Astrocyte of the cerebellum (primary cell): ENCODE results near the gene DPP6.
A peak's percentile ranks its signal among the peaks of the same experiment; 100 is the strongest.
"Not testable (repeated sequence)": the region's sequence is repeated elsewhere in the genome, so short reads cannot be mapped to it uniquely, and the experiment has no call there.

ENCODE experiments used
- DNase-seq: peaks from one replicate; pipeline ENCODE4 v3.0.0-alpha.2; 2011; ENCODE audit warnings: low read depth
- H3K4me3 ChIP-seq: 2 replicates; pipeline ENCODE4 v1.5.1; 2011; ENCODE audit warnings: mild to moderate bottlenecking, low read depth, low read length, moderate library complexity
- in situ Hi-C: cut with HindIII; loops from 2 replicates; pipeline ENCODE4 v1.10.0; 2017; ENCODE audit warnings: low sequenced_read_pairs

The DPP6 gene

GRCh38 chr7:154051643-154052529 lies at the start of gene DPP6:
TSS of gene DPP6 (plus strand) at chr7:154052398.
- DNase-seq, H3K4me3 ChIP-seq, in situ Hi-C loops: not testable (repeated sequence)

GRCh38 chr7:154009423-154009911 lies 42.7 kb upstream of the DPP6 start:
- H3K4me3 ChIP-seq, in situ Hi-C loops, DNase-seq: not testable (repeated sequence)

- in situ Hi-C loops, DNase-seq, H3K4me3 ChIP-seq: not testable (repeated sequence)
Observed at GRCh38 chr7:154010726-154011568, 41.3 kb upstream of the DPP6 start.

DNA sequence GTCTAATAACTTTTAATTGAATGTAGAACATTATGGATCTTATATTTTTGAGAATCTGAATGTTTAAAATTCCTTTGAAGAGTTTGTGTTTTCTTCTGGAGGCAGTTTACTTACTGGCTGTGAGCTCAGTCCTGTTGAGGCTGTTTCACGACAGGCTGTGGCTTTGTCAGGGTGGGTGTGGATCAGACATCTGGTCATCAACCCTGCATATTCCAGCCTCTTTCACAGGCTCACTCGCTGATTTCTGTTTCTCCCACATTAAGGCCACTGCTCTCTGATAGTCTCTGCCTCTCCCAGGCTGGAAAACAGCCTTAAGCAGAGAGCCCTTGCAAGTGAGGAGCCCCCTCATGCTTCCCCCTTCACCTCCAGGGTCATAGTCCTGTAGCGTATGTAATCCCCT lies 39.4 kb upstream of the DPP6 start:
- DNase-seq, H3K4me3 ChIP-seq, in situ Hi-C loops: not testable (repeated sequence)

DNA sequence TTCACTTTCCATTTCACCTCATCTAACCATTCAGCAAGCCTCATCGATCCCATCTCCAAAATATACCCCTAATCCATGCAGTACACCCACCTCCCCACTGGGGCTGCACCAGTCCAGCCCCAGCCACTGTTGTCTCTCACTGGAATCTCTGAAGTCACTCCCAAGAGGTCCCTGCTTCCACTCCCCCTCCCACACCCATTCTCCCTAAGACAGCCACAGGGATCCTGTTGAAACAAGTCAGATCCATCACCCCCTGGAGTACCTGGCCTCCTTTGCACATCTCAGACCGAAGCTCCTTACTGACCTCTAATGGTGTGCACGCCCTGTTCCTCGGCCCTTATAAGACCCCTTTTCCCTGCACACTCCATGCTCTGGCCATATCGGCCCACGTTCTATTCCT lies 36.6 kb upstream of the DPP6 start:
- DNase-seq, in situ Hi-C loops, H3K4me3 ChIP-seq: not testable (repeated sequence)

GRCh38 chr7:154018354-154018753 lies 33.8 kb upstream of the DPP6 start:
- DNase-seq, H3K4me3 ChIP-seq, in situ Hi-C loops: not testable (repeated sequence)

GRCh38 chr7:154027805-154028204 lies 24.4 kb upstream of the DPP6 start:
- H3K4me3 ChIP-seq, DNase-seq, in situ Hi-C loops: not testable (repeated sequence)

- in situ Hi-C loops, DNase-seq, H3K4me3 ChIP-seq: not testable (repeated sequence)
Observed at GRCh38 chr7:154030476-154031080, 21.6 kb upstream of the DPP6 start.

- H3K4me3 ChIP-seq, in situ Hi-C loops, DNase-seq: not testable (repeated sequence)
Observed at GRCh38 chr7:154039466-154040165, 12.6 kb upstream of the DPP6 start.

DNA sequence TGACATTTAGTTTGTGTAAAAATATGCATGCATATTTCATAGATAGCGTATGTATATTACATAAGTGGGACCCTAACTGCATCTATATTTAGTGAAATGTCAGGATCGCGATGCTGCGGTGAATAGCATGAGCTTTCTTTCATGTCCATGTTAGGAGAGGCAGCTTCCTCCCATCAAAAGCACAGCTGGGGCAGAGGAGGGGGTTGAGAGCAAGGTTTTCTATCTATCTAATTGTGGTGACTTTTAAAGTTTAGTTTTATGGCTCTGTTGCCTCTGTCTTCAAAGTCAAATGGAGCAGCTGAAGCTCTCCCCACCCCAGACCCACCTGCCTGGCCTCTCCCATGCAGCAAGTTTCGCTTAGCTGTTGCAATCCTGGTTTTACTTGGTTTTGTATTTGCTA lies 1.8 kb upstream of the DPP6 start:
- in situ Hi-C loops, DNase-seq, H3K4me3 ChIP-seq: not testable (repeated sequence)

- DNase-seq, in situ Hi-C loops, H3K4me3 ChIP-seq: not testable (repeated sequence)
Observed at GRCh38 chr7:154051006-154051642, 1.1 kb upstream of the DPP6 start.

- DNase-seq, in situ Hi-C loops, H3K4me3 ChIP-seq: not testable (repeated sequence)
Observed at GRCh38 chr7:154052530-154053252, 493 bp downstream of the DPP6 start.

GRCh38 chr7:154053466-154054312 lies 1.5 kb downstream of the DPP6 start:
- DNase-seq, H3K4me3 ChIP-seq, in situ Hi-C loops: not testable (repeated sequence)

- H3K4me3 ChIP-seq, DNase-seq, in situ Hi-C loops: not testable (repeated sequence)
Observed at GRCh38 chr7:154054664-154055063, 2.5 kb downstream of the DPP6 start.

DNA sequence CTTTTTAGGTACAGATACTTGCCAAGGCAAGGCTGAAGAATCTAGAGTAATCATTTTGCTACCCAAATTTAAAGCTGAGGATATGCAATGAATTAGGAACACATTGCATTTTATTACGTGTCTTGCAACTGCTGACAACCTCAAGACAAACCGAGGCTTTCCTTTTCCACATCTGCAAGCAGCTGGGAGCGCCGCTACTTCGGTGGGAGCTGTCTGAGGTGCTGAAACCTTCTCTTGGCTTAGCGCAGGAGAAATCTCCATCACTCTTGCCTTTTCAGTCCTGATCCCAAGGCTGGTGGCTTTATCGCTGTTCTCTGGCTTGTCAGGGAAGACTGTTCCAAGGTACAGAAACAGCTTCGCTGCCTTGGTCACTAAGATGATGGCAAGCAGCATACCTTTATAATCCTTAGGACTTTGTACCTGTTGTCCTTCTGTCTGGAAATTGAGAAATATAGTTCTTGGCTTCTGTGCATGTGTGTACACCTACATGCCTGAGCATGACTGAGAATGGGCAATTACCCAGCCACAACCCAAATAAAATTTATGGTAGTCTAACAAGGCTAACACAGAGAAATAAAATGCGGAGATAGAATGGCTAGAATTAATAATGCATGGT lies 3.4 kb downstream of the DPP6 start:
- H3K4me3 ChIP-seq, in situ Hi-C loops: not testable (repeated sequence)
- DNase-seq = peak; percentile 9
